Uterus (tissue), 2 donors: ENCODE data around the gene SMAD1.

Experiments
- POLR2A ChIP-seq, 2 donors: fragments of 450-650 bp; IDR thresholded peaks; one replicate each; pipeline ENCODE4 v1.6.1; 2016; ENCODE audit warnings: antibody characterized with exemption in 2 of 2, mild to moderate bottlenecking in 1 of 2, moderate library complexity in 1 of 2
- TF ChIP-seq, protein P1 (sequence below), 4 experiments: fragments of 200-600 bp in 2 of 4; fragments of 450-650 bp in 2 of 4; sonication (generic) in 2 of 4; IDR thresholded peaks; one replicate each; pipeline ENCODE4 v1.5.1; 2016 to 2019; ENCODE audit warnings: antibody characterized with exemption in 4 of 4, mild to moderate bottlenecking in 2 of 4, moderate library complexity in 1 of 4

DNA sequence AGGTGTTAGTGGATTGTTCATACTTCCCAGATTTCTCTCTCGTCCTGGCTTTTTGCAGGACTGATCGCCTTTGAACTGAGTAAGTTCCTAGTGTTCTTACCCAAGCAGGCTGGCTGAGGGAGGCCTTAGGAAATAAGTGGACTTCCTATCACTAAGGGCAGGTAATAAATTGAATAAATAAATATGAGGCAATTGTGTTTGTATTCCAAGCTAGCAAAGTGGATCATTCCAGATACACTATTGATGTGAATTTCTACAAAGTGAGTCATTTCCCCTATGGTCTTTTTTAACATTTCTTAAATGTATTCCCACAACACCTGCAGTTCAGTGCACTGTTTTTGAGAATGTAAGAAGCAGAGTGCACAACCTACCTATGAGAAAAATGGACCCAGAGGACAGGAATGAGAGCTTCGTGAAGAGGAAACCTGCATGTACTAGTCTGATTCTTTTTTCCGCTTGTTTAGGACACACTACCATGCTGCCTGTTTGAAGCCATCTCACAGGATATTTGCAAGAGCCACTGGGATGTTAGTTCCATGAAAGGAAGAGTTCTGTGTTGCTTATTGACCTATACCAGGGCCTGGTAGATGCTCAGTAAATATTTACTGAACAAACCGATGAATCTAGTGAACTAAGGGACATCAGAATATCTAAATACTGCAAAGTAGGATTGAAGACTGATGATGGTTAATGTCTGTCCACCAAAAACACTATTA lies 29.0 kb upstream of the SMAD1 start:
- TF ChIP-seq POLR2A (IDR thresholded peaks at IDR 0.05) = no peak
- TF ChIP-seq, protein P1, sequence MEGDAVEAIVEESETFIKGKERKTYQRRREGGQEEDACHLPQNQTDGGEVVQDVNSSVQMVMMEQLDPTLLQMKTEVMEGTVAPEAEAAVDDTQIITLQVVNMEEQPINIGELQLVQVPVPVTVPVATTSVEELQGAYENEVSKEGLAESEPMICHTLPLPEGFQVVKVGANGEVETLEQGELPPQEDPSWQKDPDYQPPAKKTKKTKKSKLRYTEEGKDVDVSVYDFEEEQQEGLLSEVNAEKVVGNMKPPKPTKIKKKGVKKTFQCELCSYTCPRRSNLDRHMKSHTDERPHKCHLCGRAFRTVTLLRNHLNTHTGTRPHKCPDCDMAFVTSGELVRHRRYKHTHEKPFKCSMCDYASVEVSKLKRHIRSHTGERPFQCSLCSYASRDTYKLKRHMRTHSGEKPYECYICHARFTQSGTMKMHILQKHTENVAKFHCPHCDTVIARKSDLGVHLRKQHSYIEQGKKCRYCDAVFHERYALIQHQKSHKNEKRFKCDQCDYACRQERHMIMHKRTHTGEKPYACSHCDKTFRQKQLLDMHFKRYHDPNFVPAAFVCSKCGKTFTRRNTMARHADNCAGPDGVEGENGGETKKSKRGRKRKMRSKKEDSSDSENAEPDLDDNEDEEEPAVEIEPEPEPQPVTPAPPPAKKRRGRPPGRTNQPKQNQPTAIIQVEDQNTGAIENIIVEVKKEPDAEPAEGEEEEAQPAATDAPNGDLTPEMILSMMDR (IDR thresholded peaks at IDR 0.05) = no peak
